Gastroesophageal sphincter (tissue), 4 donors: ENCODE data around the gene MYO18A. TPM values are rescaled to one million over a fixed set of nuclear protein-coding genes. Genes with fewer than 3 reads are reported as not detected.

ENCODE experiments used
- ATAC-seq: fragments of 150-250 bp; one replicate; pipeline ENCODE4 v1.9.1; 2016; ENCODE audit warnings: mild to moderate bottlenecking, moderate library complexity
- H3K27ac ChIP-seq, 4 donors: fragments of 200-600 bp; sonication (generic) in 3 of 4; 1 replicate in 3 of 4; 2 replicates in 1 of 4; pipeline ENCODE4 v1.5.1; 2016 to 2019
- H3K27me3 ChIP-seq: fragments of 200-600 bp; sonication (generic); one replicate; pipeline ENCODE4 v1.5.1; 2019
- H3K36me3 ChIP-seq, 2 donors: fragments of 200-600 bp; sonication (generic); one replicate each; pipeline ENCODE4 v1.5.1; 2019; ENCODE audit warnings: control low read depth in 1 of 2
- H3K4me1 ChIP-seq, 3 donors: fragments of 200-600 bp; sonication (generic); 1 replicate in 2 of 3; 2 replicates in 1 of 3; pipeline ENCODE4 v1.5.1; 2016 to 2019; ENCODE audit warnings: control low read depth in 2 of 3
- H3K4me3 ChIP-seq, 2 donors: fragments of 200-600 bp; sonication (generic); one replicate each; pipeline ENCODE4 v1.5.1; 2019; ENCODE audit warnings: mild to moderate bottlenecking in 1 of 2, moderate library complexity in 1 of 2
- H3K9me3 ChIP-seq, 3 donors: fragments of 200-600 bp; sonication (generic); one replicate each; pipeline ENCODE4 v1.5.1; 2017 to 2019; ENCODE audit warnings: control low read depth in 2 of 3
- EP300 ChIP-seq: sonication (generic); formaldehyde crosslinking; IDR thresholded peaks from one replicate; pipeline ENCODE4 v1.6.1; 2017; ENCODE audit warnings: antibody characterized with exemption, mild to moderate bottlenecking
- POLR2A ChIP-seq, 2 donors: fragments of 450-650 bp; IDR thresholded peaks; one replicate each; pipeline ENCODE4 v1.6.1; 2017; ENCODE audit warnings: antibody characterized with exemption in 2 of 2, mild to moderate bottlenecking in 2 of 2, moderate library complexity in 1 of 2
- POLR2AphosphoS5 ChIP-seq: sonication (generic); formaldehyde crosslinking; IDR thresholded peaks from one replicate; pipeline ENCODE4 v1.6.1; 2017; ENCODE audit warnings: antibody characterized with exemption
- WGBS, 2 donors: methylation state at CpG; one replicate each; pipeline ENCODE4 v1.1.5; 2018; ENCODE audit warnings: low coverage in 1 of 2; 5-methylcytosine and 5-hydroxymethylcytosine counted together
- total RNA-seq, 4 donors: library from RNA; depleted of rRNA; stranded (reverse); fragments of >200 nt; gene quantifications; one replicate each; pipeline ENCODE4 v1.1.0, GENCODE V29; 2016
- TF ChIP-seq, protein P1 (sequence below), 4 experiments: fragments of 200-600 bp in 2 of 4; fragments of 450-650 bp in 2 of 4; sonication (generic) in 1 of 4; IDR thresholded peaks; one replicate each; pipeline ENCODE4 v1.5.1; 2017 to 2019; ENCODE audit warnings: antibody characterized with exemption in 4 of 4, mild to moderate bottlenecking in 2 of 4, moderate library complexity in 2 of 4

The MYO18A gene
- total RNA-seq, 4 donors from 2014 or later: 45.5 to 70.5 (median 56.5) TPM

DNA sequence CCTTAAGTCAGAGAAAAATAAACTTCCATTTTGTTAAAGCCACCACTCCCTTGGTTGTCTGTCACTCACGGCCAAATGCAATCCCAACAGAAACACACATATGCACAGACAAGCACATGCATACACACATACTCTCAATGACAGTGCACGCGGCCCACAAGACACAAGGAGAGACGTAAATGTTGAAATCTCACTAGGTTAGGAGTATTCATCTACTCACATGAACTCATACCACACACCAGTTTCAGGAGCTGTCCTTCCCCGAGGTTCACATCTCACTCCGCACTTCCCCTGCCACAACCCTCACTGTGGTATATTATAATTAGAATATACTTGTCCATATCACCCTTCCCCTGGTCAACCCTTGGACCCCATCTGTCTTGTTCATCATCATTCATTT is 36.0 kb upstream of the MYO18A start:
- 72 to 87% methylated on average over 6 of the region's 6 CpGs for WGBS, 2 donors
- H3K4me1 ChIP-seq: peaks cover 0 to 10% (median 3%) of the 10 kb centered on the region in 3 donors

DNA sequence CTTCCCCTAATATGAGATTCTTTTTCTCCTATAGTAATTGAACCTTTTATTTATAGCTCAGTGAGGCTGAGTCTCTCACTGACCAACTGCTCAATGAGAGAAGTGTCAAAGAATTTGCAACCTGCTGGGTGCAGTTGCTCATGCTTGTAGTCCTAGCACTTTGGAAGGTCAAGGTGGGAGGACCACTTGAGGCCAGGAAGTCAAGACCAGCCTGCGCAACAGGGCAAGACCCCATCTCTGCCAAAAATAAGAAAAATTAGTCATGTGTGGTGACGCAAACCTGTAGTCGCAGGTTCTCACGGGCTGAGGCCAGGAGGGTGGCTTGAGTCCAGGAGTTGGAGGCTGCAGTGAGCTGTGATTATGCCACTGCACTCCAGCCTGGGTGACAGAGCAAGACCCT is 35.5 kb upstream of the MYO18A start:
- no peak for TF ChIP-seq POLR2A (IDR thresholded peaks at IDR 0.05)
- no peak for TF ChIP-seq POLR2AphosphoS5
- TF ChIP-seq EP300: no peak
- TF ChIP-seq, protein P1, sequence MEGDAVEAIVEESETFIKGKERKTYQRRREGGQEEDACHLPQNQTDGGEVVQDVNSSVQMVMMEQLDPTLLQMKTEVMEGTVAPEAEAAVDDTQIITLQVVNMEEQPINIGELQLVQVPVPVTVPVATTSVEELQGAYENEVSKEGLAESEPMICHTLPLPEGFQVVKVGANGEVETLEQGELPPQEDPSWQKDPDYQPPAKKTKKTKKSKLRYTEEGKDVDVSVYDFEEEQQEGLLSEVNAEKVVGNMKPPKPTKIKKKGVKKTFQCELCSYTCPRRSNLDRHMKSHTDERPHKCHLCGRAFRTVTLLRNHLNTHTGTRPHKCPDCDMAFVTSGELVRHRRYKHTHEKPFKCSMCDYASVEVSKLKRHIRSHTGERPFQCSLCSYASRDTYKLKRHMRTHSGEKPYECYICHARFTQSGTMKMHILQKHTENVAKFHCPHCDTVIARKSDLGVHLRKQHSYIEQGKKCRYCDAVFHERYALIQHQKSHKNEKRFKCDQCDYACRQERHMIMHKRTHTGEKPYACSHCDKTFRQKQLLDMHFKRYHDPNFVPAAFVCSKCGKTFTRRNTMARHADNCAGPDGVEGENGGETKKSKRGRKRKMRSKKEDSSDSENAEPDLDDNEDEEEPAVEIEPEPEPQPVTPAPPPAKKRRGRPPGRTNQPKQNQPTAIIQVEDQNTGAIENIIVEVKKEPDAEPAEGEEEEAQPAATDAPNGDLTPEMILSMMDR (IDR thresholded peaks at IDR 0.05): no peak
- Histone ChIP-seq H3K27me3 (no peaks in the 10 kb centered on the region), H3K4me1 (peaks cover 0 to 10% (median 3%) of the 10 kb centered on the region in 3 donors), H3K4me3 (no peak overlapping the region), H3K27ac (no peak overlapping the region), H3K9me3 (no peaks in the 10 kb centered on the region), H3K36me3 (no peaks in the 10 kb centered on the region)
- WGBS, 2 donors: 80% methylated on average over 1 of the region's 4 CpGs; no CpG with 5 or more reads in 1 of the 2 donors
- ATAC-seq: no peak

More for the DNA sequence above, 36.0 kb upstream of the MYO18A start:
- TF ChIP-seq POLR2A (IDR thresholded peaks at IDR 0.05): no peak
- TF ChIP-seq, protein P1 (IDR thresholded peaks at IDR 0.05): no peak
- TF ChIP-seq POLR2AphosphoS5: no peak
- TF ChIP-seq EP300: no peak
- Histone ChIP-seq H3K36me3 (no peaks in the 10 kb centered on the region), H3K27me3 (no peaks in the 10 kb centered on the region), H3K9me3 (no peaks in the 10 kb centered on the region), H3K27ac (no peak overlapping the region), H3K4me3 (no peak overlapping the region)
- ATAC-seq: no peak

DNA sequence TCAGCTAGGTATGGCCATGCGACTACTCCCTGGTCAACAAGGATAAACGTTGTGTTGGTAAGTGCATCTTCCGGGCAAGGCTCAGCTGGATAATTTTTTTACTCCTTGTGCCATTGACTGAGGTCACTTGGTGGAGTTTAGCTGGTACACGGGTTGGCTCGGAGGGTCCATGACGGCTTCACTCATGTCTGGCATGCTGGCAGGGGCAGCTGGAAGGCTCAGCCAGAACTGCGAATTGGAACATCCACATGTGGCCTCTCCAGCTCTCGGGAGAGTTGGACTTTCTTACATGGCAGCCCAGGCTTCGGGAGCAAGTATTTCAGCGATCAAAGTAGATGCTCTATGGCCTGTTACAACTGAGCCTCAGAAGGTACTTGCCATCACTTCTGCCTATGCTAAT is 35.0 kb upstream of the MYO18A start:
- TF ChIP-seq POLR2A (IDR thresholded peaks at IDR 0.05): no peak
- TF ChIP-seq POLR2AphosphoS5: no peak
- TF ChIP-seq, protein P1 (IDR thresholded peaks at IDR 0.05): no peak
- no peak for TF ChIP-seq EP300
- H3K4me3 ChIP-seq: no peak overlapping the region

DNA sequence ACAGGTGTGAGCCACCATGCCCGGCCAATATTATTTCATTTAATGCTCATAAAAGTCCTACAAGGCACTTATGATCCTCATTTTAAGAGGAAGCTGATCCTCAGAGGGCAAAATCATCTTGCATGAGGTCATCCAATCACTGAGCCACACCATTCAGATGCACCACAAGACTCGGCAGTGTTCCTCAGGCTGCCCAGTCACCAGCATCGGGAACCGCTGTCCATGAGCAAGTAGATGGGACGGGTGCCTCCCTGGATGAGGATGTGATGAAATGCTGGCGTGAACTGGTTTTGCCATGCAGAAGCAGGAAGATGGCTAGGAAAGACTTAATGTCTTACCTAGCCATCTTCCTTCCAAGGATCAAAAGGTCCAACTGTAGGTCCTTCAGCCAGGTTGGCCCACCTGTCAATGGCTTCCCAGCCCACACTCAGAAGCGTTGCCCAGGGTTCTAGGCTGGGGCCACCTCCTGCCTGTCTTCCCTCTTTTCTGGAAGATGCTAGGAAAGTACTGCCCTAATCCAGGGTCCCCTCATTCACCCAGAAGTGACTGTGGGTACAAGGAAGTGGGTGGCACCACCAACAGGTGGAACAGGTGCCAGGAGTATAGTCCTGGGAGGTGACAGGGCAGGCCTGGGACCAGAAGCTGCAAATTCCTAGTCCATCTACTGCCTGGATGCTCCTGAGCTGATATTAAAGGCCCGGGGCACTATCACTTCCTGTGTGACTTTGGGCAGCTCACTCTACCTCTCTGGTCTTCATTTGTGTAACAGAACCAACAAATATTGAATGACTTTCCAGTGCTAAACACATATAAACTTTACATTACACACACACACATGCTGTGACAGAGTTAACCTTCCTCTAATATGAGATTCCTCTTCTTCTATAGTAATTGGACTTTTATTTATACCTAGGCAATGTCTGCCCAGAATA is 34.3 kb upstream of the MYO18A start:
- H3K36me3 ChIP-seq: no peaks in the 10 kb centered on the region
- no peak for TF ChIP-seq POLR2A (IDR thresholded peaks at IDR 0.05)
- TF ChIP-seq EP300: no peak
- TF ChIP-seq, protein P1 (IDR thresholded peaks at IDR 0.05): no peak
- no peak for TF ChIP-seq POLR2AphosphoS5
- no peak overlapping the region for H3K4me3 ChIP-seq
- no peaks in the 10 kb centered on the region for H3K9me3 ChIP-seq
- no peak for ATAC-seq
- H3K27ac ChIP-seq: no peak overlapping the region
- H3K27me3 ChIP-seq: no peaks in the 10 kb centered on the region
- WGBS, 2 donors: 62 to 78% methylated on average over 3 to 6 of the region's 8 CpGs
- H3K4me1 ChIP-seq: peaks cover 0 to 6% (median 0%) of the 10 kb centered on the region in 3 donors

More for the DNA sequence above, 35.0 kb upstream of the MYO18A start:
- no peak for ATAC-seq
- peaks cover 0 to 10% (median 3%) of the 10 kb centered on the region in 3 donors for H3K4me1 ChIP-seq
- H3K36me3 ChIP-seq: no peaks in the 10 kb centered on the region
- 80 to 100% methylated on average over 1 to 3 of the region's 10 CpGs for WGBS, 2 donors
- no peaks in the 10 kb centered on the region for H3K9me3 ChIP-seq
- H3K27me3 ChIP-seq: no peaks in the 10 kb centered on the region
- H3K27ac ChIP-seq: no peak overlapping the region
